Psoas muscle (tissue), 8 donors: ENCODE measurements around the gene POLR2L. TPM values are rescaled to one million over a fixed set of nuclear protein-coding genes. Genes with fewer than 3 reads are reported as not detected.
A peak's percentile ranks its signal among the peaks of the same experiment; 100 is the strongest.

ENCODE experiments used
- ATAC-seq, 4 donors: fragments of 200-7000 bp; cut with Tn5 transposase; one replicate each; pipeline ENCODE4 v1.9.1; 2020; ENCODE audit warnings: moderate library complexity in 3 of 4, mild to moderate bottlenecking in 2 of 4
- DNase-seq, 2 donors: peaks; one replicate each; pipeline ENCODE4 v3.0.0-alpha.2; 2020
- H3K27ac ChIP-seq: fragments of 200-600 bp; one replicate; pipeline ENCODE4 v1.8.0; 2022
- H3K27me3 ChIP-seq, 3 donors: fragments of 200-600 bp in 1 of 3; one replicate each; pipeline versions ENCODE4 v1.6.1 to v1.8.0; 2013 to 2022; ENCODE audit warnings: low read length in 2 of 3, mild to moderate bottlenecking in 2 of 3, moderate library complexity in 1 of 3; ENCODE audit not compliant: insufficient read depth in 3 of 3
- H3K36me3 ChIP-seq, 2 donors: fragments of 200-600 bp in 1 of 2; one replicate each; pipeline versions ENCODE4 v1.6.1 to v1.8.0; 2013 to 2022; ENCODE audit warnings: low read depth in 1 of 2, mild to moderate bottlenecking in 1 of 2, moderate library complexity in 1 of 2; ENCODE audit not compliant: insufficient read depth in 1 of 2
- H3K4me1 ChIP-seq: fragments of 200-600 bp; one replicate; pipeline ENCODE4 v1.8.0; 2022
- H3K4me3 ChIP-seq: fragments of 200-600 bp; one replicate; pipeline ENCODE4 v1.8.0; 2022; ENCODE audit warnings: mild to moderate bottlenecking
- H3K9me3 ChIP-seq: fragments of 200-600 bp; one replicate; pipeline ENCODE4 v1.8.0; 2022
- WGBS, 3 donors: extraction: QIAGEN DNeasy Blood & Tissue Kit; methylation state at CpG; one replicate each; pipeline versions ENCODE4 v1.1.6 to v1.1.7; 2013; 5-methylcytosine and 5-hydroxymethylcytosine counted together
- intact Hi-C, 2 donors: fragments of 100-400 bp; cut with DNase I; formaldehyde crosslinking; loops; one replicate each; pipeline versions ENCODE4 v1.11.0 to v1.14.2; 2022
- polyA plus RNA-seq, 3 donors: library from polyadenylated mRNA; stranded (reverse); fragments of 200-250 nt; gene quantifications; one replicate each; pipeline ENCODE4 v1.2.3, GENCODE V29; 2013
- total RNA-seq, 4 donors: library from RNA; stranded (reverse); fragmentation: NEBNext Ultra II Directional in 2 of 4; extraction: Animal tissue kit (Norgen Biotek cat#: 25700) in 2 of 4; gene quantifications; one replicate each; pipeline versions ENCODE4 v1.2.1 to v1.2.4, GENCODE V29; 2021 to 2023
- TF ChIP-seq, protein P1 (sequence below): fragments of 200-600 bp; IDR thresholded peaks from one replicate; pipeline ENCODE4 v1.8.0; 2022; ENCODE audit warnings: antibody characterized with exemption
- donor health status: healthy with polysubstance abuse.
- donor health status: DM: no; HTN: no; CAD: no; lungs with moderate emphysema.
- donor health status: Bipolar disorder and iron deficiency.
- donor health status: healthy.
- donor health status: DM: yes; HTN: yes; CAD: no.
- donor health status: DM: no; HTN: no; CAD: no.
- donor health status: DM: no; HTN: no; CAD: no.
- donor health status: DM: yes; HTN: yes; CAD: no.

The POLR2L gene
- total and polyA plus RNA-seq, 7 donors: 113 to 205 (median 176) TPM

DNA sequence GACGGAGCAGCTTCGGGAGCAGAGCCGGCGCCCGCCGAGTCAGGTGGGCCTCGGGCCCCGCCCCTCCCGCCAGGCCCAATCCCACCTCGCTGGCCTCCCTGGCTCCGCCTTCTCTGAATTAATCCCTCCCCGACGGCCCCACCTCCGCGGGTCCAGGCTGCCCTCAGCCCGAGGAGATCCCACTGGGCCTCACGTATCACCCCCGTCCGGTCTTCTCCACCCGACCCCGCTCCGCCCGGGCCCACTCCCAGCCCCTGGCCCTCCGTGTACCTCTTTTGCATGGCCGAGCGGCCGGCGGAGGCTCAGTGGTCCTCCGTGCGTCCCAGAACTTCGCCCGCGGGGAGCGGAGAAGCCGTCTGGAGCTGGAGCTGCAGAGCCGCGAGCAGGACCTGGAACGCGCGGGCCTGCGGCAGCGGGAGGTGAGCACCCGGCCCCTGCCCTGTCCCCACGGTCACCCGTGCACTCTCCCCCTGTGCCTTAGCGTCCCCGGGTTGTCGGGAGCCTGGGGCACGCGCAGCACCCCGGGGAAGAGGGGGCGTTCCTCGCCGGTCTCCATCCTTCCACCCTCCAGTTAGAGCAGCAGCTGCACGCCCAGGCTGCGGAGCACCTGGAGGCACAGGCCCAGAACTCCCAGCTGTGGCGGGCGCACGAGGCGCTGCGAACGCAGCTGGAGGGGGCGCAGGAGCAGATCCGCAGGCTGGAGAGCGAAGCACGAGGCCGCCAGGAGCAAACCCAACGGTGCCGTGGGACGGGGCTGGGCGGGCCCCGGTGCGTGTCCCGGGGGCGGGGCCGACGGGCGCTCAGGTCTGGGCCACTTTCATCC, 11.8 kb downstream of the POLR2L start:
- Histone ChIP-seq H3K27ac (peak overlapping the region; percentile 5), H3K4me1 (peaks cover 47% of the 10 kb centered on the region), H3K36me3 (peaks cover 0 to 2% of the 10 kb centered on the region in 2 donors), H3K27me3 (peaks cover 0 to 33% (median 13%) of the 10 kb centered on the region in 3 donors), H3K4me3 (peak overlapping the region; percentile 57), H3K9me3 (no peaks in the 10 kb centered on the region)
- ATAC-seq (peak in 2 of 4 donors; percentile 13 to 31), DNase-seq (peak; percentile 79 to 83)
- TF ChIP-seq, protein P1, sequence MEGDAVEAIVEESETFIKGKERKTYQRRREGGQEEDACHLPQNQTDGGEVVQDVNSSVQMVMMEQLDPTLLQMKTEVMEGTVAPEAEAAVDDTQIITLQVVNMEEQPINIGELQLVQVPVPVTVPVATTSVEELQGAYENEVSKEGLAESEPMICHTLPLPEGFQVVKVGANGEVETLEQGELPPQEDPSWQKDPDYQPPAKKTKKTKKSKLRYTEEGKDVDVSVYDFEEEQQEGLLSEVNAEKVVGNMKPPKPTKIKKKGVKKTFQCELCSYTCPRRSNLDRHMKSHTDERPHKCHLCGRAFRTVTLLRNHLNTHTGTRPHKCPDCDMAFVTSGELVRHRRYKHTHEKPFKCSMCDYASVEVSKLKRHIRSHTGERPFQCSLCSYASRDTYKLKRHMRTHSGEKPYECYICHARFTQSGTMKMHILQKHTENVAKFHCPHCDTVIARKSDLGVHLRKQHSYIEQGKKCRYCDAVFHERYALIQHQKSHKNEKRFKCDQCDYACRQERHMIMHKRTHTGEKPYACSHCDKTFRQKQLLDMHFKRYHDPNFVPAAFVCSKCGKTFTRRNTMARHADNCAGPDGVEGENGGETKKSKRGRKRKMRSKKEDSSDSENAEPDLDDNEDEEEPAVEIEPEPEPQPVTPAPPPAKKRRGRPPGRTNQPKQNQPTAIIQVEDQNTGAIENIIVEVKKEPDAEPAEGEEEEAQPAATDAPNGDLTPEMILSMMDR: no peak
- intact Hi-C loops: no loop called here
- 21 to 27% (median 24%) methylated on average over 46 to 78 of the region's 78 CpGs for WGBS, 3 donors

DNA sequence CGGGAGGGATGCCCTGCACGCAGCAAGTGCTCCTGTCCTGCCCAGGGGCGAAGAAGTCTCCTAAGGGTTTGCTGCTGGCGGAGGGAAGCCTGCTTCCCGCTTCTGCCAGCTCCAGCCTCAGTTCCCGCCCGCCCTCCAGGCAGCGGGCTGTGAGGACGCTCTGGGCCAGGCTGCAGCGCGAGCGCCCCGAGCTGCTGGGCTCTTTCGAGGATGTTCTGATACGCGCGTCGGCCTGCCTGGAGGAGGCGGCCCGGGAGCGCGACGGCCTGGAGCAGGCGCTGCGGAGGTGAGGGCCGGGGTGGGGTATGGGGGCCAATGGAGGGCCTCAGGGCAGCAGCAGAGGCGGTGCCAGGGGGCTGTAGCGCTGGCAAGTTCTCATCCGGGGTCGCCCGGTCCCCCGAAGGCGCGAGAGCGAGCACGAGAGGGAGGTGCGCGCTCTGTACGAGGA, 12.5 kb downstream of the POLR2L start:
- peaks cover 0 to 8% of the 10 kb centered on the region in 2 donors for H3K36me3 ChIP-seq
- 25 to 32% (median 31%) methylated on average over 28 to 39 of the region's 39 CpGs for WGBS, 3 donors
- H3K4me1 ChIP-seq: peaks cover 41% of the 10 kb centered on the region
- peak overlapping the region; percentile 5 for H3K27ac ChIP-seq
- H3K9me3 ChIP-seq: no peaks in the 10 kb centered on the region
- peaks cover 0 to 37% (median 13%) of the 10 kb centered on the region in 3 donors for H3K27me3 ChIP-seq
- ATAC-seq (no peak), DNase-seq (no peak)
- H3K4me3 ChIP-seq: peak overlapping the region; percentile 57
- TF ChIP-seq, protein P1: no peak
- intact Hi-C loops: no loop called here

DNA sequence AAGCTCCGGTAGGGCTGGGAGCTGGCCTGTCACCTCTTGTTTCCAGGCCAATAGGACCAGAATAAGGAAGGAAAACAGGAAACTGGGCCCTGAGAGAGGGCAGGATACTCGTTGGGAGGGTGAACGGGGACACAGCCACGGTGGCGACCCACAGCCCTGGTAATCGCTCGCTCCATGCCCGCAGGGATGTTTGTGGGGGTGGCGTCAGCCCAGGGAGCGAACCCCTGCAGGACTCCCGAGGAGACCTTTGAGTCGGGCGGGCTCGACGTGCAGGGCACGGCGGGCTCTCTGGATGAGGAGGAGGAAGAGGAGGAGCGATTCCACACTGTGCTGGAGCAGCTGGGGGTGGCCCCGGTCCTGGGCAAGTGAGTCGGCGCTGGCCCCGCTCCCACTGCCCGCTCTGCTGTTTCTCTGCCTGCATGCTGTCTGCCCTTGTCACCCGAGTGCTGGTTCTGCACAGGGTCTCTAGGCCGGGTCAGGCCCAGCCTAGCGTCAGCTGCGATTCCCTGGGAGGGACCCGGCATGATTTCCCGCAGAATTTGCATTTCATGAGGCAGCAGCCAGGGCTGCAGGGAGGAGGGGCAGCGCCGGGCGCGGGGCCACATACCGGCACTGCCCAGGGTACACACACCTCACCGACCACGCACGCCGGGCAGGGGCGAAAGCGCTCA, 13.0 kb downstream of the POLR2L start:
- H3K4me1 ChIP-seq: peaks cover 36% of the 10 kb centered on the region
- H3K4me3 ChIP-seq: peak overlapping the region; percentile 57
- DNase-seq (peak in 1 of 2 donors; percentile 75), ATAC-seq (no peak)
- peaks cover 0 to 14% of the 10 kb centered on the region in 2 donors for H3K36me3 ChIP-seq
- TF ChIP-seq, protein P1: no peak
- no peaks in the 10 kb centered on the region for H3K9me3 ChIP-seq
- peaks cover 0 to 37% (median 13%) of the 10 kb centered on the region in 3 donors for H3K27me3 ChIP-seq
- H3K27ac ChIP-seq: peak overlapping the region; percentile 37
- intact Hi-C loops: no loop called here
- WGBS, 3 donors: 27 to 33% (median 32%) methylated on average over 39 to 40 of the region's 40 CpGs

DNA sequence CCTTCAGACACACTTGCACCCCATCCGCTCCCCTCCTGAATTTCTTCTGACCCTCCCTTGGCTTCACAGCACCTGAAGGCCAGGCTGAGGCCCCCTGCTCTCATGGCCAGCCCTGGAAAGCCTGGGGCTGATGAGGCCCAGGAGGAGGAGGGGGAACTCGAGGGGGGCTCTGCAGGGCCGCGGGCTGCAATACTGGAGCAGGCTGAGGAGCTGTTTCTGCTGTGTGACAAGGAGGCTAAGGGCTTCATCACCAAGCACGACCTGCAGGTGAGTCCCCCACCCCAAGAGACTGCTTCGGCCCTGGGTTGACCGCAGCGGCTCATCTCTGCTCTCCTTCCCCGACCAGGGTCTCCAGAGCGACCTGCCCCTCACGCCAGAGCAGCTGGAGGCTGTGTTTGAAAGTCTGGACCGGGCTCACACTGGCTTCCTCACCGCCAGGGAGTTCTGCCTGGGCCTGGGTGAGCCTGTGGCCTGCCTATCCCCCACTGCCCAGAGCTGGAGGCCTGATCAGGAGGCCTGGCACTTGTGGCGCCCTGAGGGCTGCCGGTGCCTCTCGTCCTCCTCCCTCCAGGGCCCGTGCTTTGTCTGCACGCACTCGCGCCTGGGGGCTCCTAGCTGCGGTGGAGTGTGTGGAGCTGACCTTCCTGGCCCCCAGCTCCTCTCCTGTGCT, 13.7 kb downstream of the POLR2L start:
- ATAC-seq (no peak), DNase-seq (no peak)
- TF ChIP-seq, protein P1: no peak
- peaks cover 0 to 21% of the 10 kb centered on the region in 2 donors for H3K36me3 ChIP-seq
- 66 to 73% (median 68%) methylated on average over 21 of the region's 21 CpGs for WGBS, 3 donors
- peak overlapping the region; percentile 37 for H3K27ac ChIP-seq
- H3K4me1 ChIP-seq: peaks cover 39% of the 10 kb centered on the region
- H3K27me3 ChIP-seq: peaks cover 0 to 37% (median 13%) of the 10 kb centered on the region in 3 donors
- peak overlapping the region; percentile 57 for H3K4me3 ChIP-seq
- H3K9me3 ChIP-seq: no peaks in the 10 kb centered on the region
- intact Hi-C loops: no loop called here
